ENCODE data around the gene NTMT1. TPM values are rescaled to one million over a fixed set of nuclear protein-coding genes. Genes with fewer than 3 reads are reported as not detected.

Gene NTMT1
- total RNA-seq, 4 donors from 2014 or later, result 23.9 to 30.6 (median 27.5) TPM

DNA sequence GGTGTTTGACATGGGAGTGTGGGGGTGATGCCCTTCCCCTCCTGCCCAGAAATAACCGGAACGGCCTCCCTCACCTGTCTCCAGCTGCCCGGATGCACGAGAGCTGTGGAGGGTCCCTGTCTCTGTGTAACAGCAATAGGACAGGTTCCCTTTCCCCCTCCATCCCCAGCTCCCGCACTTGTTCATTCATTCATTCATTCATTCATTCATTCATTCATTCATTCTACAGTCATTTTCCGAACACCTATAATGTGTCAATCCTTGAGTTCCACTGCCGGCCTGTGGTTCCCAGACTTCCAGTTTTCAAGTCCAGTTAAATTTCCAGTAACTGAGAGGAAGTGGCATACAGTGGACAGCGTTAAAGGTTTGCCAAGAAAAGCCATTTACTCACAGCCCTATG is 46.7 kb downstream of the NTMT1 start:
- TF ChIP-seq, protein P1, sequence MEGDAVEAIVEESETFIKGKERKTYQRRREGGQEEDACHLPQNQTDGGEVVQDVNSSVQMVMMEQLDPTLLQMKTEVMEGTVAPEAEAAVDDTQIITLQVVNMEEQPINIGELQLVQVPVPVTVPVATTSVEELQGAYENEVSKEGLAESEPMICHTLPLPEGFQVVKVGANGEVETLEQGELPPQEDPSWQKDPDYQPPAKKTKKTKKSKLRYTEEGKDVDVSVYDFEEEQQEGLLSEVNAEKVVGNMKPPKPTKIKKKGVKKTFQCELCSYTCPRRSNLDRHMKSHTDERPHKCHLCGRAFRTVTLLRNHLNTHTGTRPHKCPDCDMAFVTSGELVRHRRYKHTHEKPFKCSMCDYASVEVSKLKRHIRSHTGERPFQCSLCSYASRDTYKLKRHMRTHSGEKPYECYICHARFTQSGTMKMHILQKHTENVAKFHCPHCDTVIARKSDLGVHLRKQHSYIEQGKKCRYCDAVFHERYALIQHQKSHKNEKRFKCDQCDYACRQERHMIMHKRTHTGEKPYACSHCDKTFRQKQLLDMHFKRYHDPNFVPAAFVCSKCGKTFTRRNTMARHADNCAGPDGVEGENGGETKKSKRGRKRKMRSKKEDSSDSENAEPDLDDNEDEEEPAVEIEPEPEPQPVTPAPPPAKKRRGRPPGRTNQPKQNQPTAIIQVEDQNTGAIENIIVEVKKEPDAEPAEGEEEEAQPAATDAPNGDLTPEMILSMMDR (IDR thresholded peaks at IDR 0.05), result no peak
- no peak for TF ChIP-seq EP300 (IDR thresholded peaks at IDR 0.05)
- no peak for TF ChIP-seq POLR2A (IDR thresholded peaks at IDR 0.05)
- Histone ChIP-seq H3K4me3 (no peak overlapping the region), H3K27ac (no peak overlapping the region), H3K9me3 (no peaks in the 10 kb centered on the region), H3K36me3 (no peaks in the 10 kb centered on the region), H3K4me1 (peaks cover 0 to 39% (median 4%) of the 10 kb centered on the region in 4 donors), H3K27me3 (peaks cover 0 to 37% of the 10 kb centered on the region in 2 donors)
- WGBS, 2 donors, result 76 to 82% methylated on average over 8 of the region's 8 CpGs
- DNase-seq (ENCODE audit: low spot score in 2 of 2), result no peak

DNA sequence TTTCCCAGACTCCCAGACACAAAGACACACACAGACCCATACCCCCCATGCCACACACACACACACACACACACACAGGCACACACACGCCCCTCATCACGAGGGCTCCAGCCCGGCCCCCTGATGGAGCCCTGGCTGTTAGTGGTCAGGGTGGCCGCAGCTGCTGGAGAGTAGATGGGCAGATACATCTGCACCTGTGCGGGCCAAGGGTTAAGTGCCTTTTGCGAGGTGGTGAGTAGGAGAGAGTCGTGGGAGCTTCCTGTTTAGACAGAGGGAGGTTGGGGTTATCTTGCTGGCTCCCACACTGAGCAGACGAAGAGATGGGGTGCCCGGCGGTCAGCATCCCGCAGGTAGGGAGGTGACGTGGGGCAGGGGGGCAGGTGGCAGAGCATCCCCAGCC is 47.6 kb downstream of the NTMT1 start:
- WGBS, 2 donors, result 66 to 71% methylated on average over 12 of the region's 12 CpGs
- Histone ChIP-seq H3K4me1 (peaks cover 0 to 35% (median 4%) of the 10 kb centered on the region in 4 donors), H3K27ac (no peak overlapping the region), H3K9me3 (no peaks in the 10 kb centered on the region), H3K27me3 (peaks cover 0 to 28% of the 10 kb centered on the region in 2 donors), H3K36me3 (no peaks in the 10 kb centered on the region), H3K4me3 (no peak overlapping the region)
- DNase-seq (ENCODE audit: low spot score in 2 of 2), result no peak
- TF ChIP-seq EP300 (IDR thresholded peaks at IDR 0.05) (no peak), POLR2A (IDR thresholded peaks at IDR 0.05) (no peak)
- TF ChIP-seq, protein P1 (IDR thresholded peaks at IDR 0.05), result no peak

DNA sequence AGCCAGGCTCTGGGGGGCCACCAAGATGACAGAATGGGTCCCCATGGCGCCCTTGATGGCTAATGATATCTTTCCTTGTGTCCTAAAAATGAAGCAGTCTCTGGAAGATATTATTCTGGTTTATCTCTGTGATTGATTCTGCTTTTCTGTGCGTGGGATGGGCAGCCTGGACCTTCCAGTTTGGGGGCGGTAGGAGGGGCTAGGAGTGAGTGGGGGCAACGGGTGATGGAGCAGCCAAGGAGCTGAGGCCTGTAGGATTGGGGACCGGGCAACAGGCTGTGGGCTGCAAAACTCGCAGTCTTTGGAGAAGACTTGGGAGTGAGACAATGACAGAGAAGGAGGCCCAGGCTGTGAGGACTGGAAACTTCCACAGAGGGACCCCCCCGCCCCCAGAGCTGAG is 48.3 kb downstream of the NTMT1 start:
- H3K4me3 ChIP-seq, result no peak overlapping the region
- DNase-seq (ENCODE audit: low spot score in 2 of 2), result no peak
- H3K27me3 ChIP-seq, result peaks cover 0 to 28% of the 10 kb centered on the region in 2 donors
- no peaks in the 10 kb centered on the region for H3K36me3 ChIP-seq
- WGBS, 2 donors, result 65 to 67% methylated on average over 6 to 7 of the region's 7 CpGs
- H3K27ac ChIP-seq, result no peak overlapping the region
- H3K9me3 ChIP-seq, result no peaks in the 10 kb centered on the region
- TF ChIP-seq POLR2A (IDR thresholded peaks at IDR 0.05) (no peak), EP300 (IDR thresholded peaks at IDR 0.05) (no peak)
- TF ChIP-seq, protein P1 (IDR thresholded peaks at IDR 0.05), result no peak
- H3K4me1 ChIP-seq, result peaks cover 0 to 35% (median 4%) of the 10 kb centered on the region in 4 donors

DNA sequence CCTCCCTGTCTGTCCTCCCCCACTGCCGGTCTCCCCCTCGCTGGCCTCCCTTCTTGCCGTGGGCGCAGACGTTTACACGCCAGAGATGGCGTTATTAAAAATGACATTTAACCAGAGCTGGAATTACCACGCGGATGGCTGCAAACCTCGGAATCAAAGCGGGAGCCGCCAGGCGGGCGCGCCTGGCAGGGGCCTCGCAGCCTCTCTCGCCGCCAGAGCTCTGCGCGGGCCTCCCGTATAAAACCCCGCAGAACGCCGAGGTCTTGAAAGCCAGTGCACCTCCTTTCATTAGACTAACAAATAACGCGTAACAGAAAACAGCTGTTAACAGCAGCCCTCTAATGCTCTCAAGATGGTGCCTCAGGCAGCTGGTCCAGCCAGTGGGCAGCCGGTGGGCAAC is 49.7 kb downstream of the NTMT1 start:
- no peak for TF ChIP-seq EP300 (IDR thresholded peaks at IDR 0.05)
- TF ChIP-seq, protein P1 (IDR thresholded peaks at IDR 0.05), result no peak
- no peak for TF ChIP-seq POLR2A (IDR thresholded peaks at IDR 0.05)
- Histone ChIP-seq H3K27me3 (peaks cover 0 to 28% of the 10 kb centered on the region in 2 donors), H3K4me1 (peaks cover 0 to 35% (median 4%) of the 10 kb centered on the region in 4 donors), H3K4me3 (no peak overlapping the region), H3K27ac (no peak overlapping the region), H3K9me3 (no peaks in the 10 kb centered on the region), H3K36me3 (no peaks in the 10 kb centered on the region)
- no peak for DNase-seq (ENCODE audit: low spot score in 2 of 2)
- 52 to 53% methylated on average over 25 to 27 of the region's 27 CpGs for WGBS, 2 donors

DNA sequence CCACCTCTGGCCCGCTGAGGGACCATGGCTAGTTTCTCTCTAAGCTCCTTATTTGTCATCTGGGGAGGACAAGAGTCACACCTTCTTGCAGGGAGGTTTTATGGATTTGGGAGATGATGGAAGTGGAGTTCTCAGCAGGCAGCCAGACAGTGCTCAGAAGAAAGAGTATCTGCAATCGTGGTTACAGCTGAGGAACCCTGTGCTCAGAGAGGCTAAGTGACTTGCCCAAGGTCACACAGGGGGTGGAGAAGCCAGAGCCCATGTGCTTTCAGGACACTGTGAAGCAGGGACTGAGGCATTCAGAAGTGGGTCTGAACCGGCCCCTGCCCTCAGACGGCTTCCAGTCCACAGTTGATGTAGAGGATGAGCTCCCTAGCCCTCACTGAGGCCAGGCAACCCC is 50.3 kb downstream of the NTMT1 start:
- peak overlapping the region in 1 of 4 donors; percentile 46 for H3K27ac ChIP-seq
- 69 to 77% methylated on average over 2 to 4 of the region's 4 CpGs for WGBS, 2 donors
- TF ChIP-seq, protein P1 (IDR thresholded peaks at IDR 0.05), result no peak
- no peak for TF ChIP-seq EP300 (IDR thresholded peaks at IDR 0.05)
- TF ChIP-seq POLR2A (IDR thresholded peaks at IDR 0.05), result no peak
- H3K36me3 ChIP-seq, result no peaks in the 10 kb centered on the region
- H3K27me3 ChIP-seq, result peaks cover 0 to 28% of the 10 kb centered on the region in 2 donors
- H3K9me3 ChIP-seq, result no peaks in the 10 kb centered on the region
- peaks cover 0 to 33% (median 4%) of the 10 kb centered on the region in 4 donors for H3K4me1 ChIP-seq
- no peak overlapping the region for H3K4me3 ChIP-seq
- no peak for DNase-seq (ENCODE audit: low spot score in 2 of 2)
